K562 (cell line): Measurements from ENCODE around the gene SS18L1. TPM values are rescaled to one million over a fixed set of nuclear protein-coding genes. Genes with fewer than 3 reads are reported as not detected.
A peak's percentile ranks its signal among the peaks of the same experiment; 100 is the strongest.

Experiments used
- CCAR2 ChIP-seq: fragments of 200-400 bp; formaldehyde crosslinking; IDR thresholded peaks from 2 replicates; pipeline ENCODE4 v1.6.1; 2017; ENCODE audit warnings: mild to moderate bottlenecking, low read depth, low read length
- CHD7 ChIP-seq: fragments of 200-600 bp; sonication (generic); IDR thresholded peaks from one replicate; pipeline ENCODE4 v1.6.1; 2012; ENCODE audit warnings: mild to moderate bottlenecking, low read depth, low read length, inconsistent platforms
- HDAC1 ChIP-seq, 2 experiments: fragments of 450-650 bp; IDR thresholded peaks; 2 replicates each; pipeline ENCODE4 v1.6.1; 2016 to 2017; ENCODE audit warnings: inconsistent platforms in 1 of 2, mild to moderate bottlenecking in 1 of 2, moderate library complexity in 1 of 2
- HDAC6 ChIP-seq: IDR thresholded peaks from 2 replicates; pipeline ENCODE4 v1.6.1; 2012; ENCODE audit warnings: low read depth, mild to moderate bottlenecking, control low read depth, inconsistent platforms, low read length, moderate library complexity
- MAFF ChIP-seq: IDR thresholded peaks from 2 replicates; pipeline ENCODE4 v1.6.1; 2012; ENCODE audit warnings: low read length, improper control_type of control experiment
- MXD1 ChIP-seq: fragments of 250-450 bp; sonication (Bioruptor Pico); IDR thresholded peaks from 2 replicates; pipeline ENCODE4 v1.8.0; 2021; ENCODE audit warnings: borderline replicate concordance, mild to moderate bottlenecking, moderate library complexity; ENCODE audit not compliant: poor library complexity, severe bottlenecking
- NR3C1 ChIP-seq: sonication (generic); formaldehyde crosslinking; IDR thresholded peaks from 2 replicates; pipeline ENCODE4 v1.8.1; 2022; ENCODE audit warnings: missing genetic modification reagents
- NUFIP1 ChIP-seq: fragments of 450-650 bp; IDR thresholded peaks from 2 replicates; pipeline ENCODE4 v1.6.1; 2018; ENCODE audit not compliant: partially characterized antibody
- POLR2A ChIP-seq: fragments of 450-650 bp; conservative IDR thresholded peaks from 2 replicates; pipeline ENCODE4 v1.6.1; 2016
- POLR2H ChIP-seq: IDR thresholded peaks from 2 replicates; pipeline ENCODE4 v1.6.1; 2016; ENCODE audit warnings: missing genetic modification characterization, low read depth, mild to moderate bottlenecking, control low read depth, missing compliant biosample characterization, moderate library complexity
- POLR3G ChIP-seq: IDR thresholded peaks from 2 replicates; pipeline ENCODE4 v1.6.1; 2011; ENCODE audit not compliant: insufficient read length, insufficient replicate concordance; ENCODE audit errors: extremely low read depth
- PRMT5 ChIP-seq: sonication (generic); formaldehyde crosslinking; IDR thresholded peaks from 2 replicates; pipeline ENCODE4 v1.5.0; 2020; ENCODE audit warnings: missing genetic modification reagents
- SIN3B ChIP-seq: fragments of 450-650 bp; IDR thresholded peaks from 2 replicates; pipeline ENCODE4 v1.6.1; 2017; ENCODE audit warnings: low read depth, mild to moderate bottlenecking, moderate library complexity
- SMARCE1 ChIP-seq: fragments of 450-650 bp; IDR thresholded peaks from 2 replicates; pipeline ENCODE4 v1.7.1; 2016; ENCODE audit warnings: mild to moderate bottlenecking
- TFAM ChIP-seq: fragments of 250-450 bp; sonication (Bioruptor Pico); conservative IDR thresholded peaks from 2 replicates; pipeline ENCODE4 v1.5.0; 2021; ENCODE audit warnings: mild to moderate bottlenecking, moderate library complexity
- ZNF184 ChIP-seq: sonication (generic); formaldehyde crosslinking; IDR thresholded peaks from 2 replicates; pipeline ENCODE4 v1.5.0; 2020; ENCODE audit warnings: missing genetic modification reagents
- ZNF282 ChIP-seq: sonication (generic); formaldehyde crosslinking; IDR thresholded peaks from 2 replicates; pipeline ENCODE4 v1.8.1; 2023; ENCODE audit warnings: missing genetic modification reagents
- ZNF586 ChIP-seq: fragments of 450-650 bp; formaldehyde crosslinking; conservative IDR thresholded peaks from 2 replicates; pipeline ENCODE4 v1.4.0; 2020; ENCODE audit warnings: mild to moderate bottlenecking, moderate library complexity
- polyA plus RNA-seq, 8 experiments: library from polyadenylated mRNA; depleted of rRNA in 4 of 8; stranded (reverse) in 5 of 8; unstranded in 3 of 8; fragments of >200 nt; fragmentation: Nextera tagmentation in 2 of 8; fragmentation: Illumina TruSeq in 1 of 8; extraction: Ambion mirVana in 2 of 8; extraction: Trizol in 1 of 8; gene quantifications; 2 replicates each; pipeline versions ENCODE4 v1.2.1 to v1.2.3, GENCODE V29; 2011 to 2014; ENCODE audit warnings: inconsistent platforms in 1 of 8, missing spikeins in 1 of 8
- total RNA-seq, 7 experiments: library from RNA; depleted of rRNA in 6 of 7; stranded (reverse); fragments of >200 nt in 6 of 7; fragmentation: Illumina TruSeq in 2 of 7; extraction: Trizol in 2 of 7; gene quantifications; 2 replicates each; pipeline versions ENCODE4 v1.2.1 to v1.2.3, GENCODE V29; 2011 to 2021; ENCODE audit warnings: low replicate concordance in 1 of 7

Gene SS18L1
- total and polyA plus RNA-seq, 9 of the 15 experiments (the other 6 are each of a cell fraction or from before 2014, with no cell fraction given): 2.7 to 28.3 (median 15.1) TPM

- TF ChIP-seq POLR2H (tag): no peak
- no peak for TF ChIP-seq MAFF
- TF ChIP-seq ZNF586 (CRISPR knock-in tag): no peak
- no peak for TF ChIP-seq PRMT5 (CRISPR knock-in tag)
- TF ChIP-seq ZNF282 (CRISPR knock-in tag): no peak
- TF ChIP-seq SMARCE1: no peak
- no peak for TF ChIP-seq POLR3G
- no peak for TF ChIP-seq TFAM (CRISPR knock-in tag)
- no peak for TF ChIP-seq ZNF184 (CRISPR knock-in tag)
- TF ChIP-seq SIN3B: no peak; the same call in 1 of the 2 replicates
- TF ChIP-seq POLR2A: peak; percentile 53; the same call in 1 of the 2 replicates
- TF ChIP-seq HDAC6: no peak
- no peak for TF ChIP-seq CHD7
- TF ChIP-seq NR3C1: no peak
- no peak for TF ChIP-seq HDAC1 (IDR thresholded peaks at IDR 0.05)
- no peak for TF ChIP-seq NUFIP1
- TF ChIP-seq MXD1: no peak
- no peak for TF ChIP-seq CCAR2
Observed at GRCh38 chr20:62121776-62122653, 21.6 kb upstream of the SS18L1 start, which contains the start of gene LSM14B (continued).
